Mucosa of descending colon (tissue), 3 donors: Measurements from ENCODE around the gene PGAP3. TPM values are rescaled to one million over a fixed set of nuclear protein-coding genes. Genes with fewer than 3 reads are reported as not detected.
"Not testable (repeated sequence)": the region's sequence is repeated elsewhere in the genome, so short reads cannot be mapped to it uniquely, and the experiment has no call there.

Experiments used
- ATAC-seq: fragments of 200-7000 bp; cut with Tn5 transposase; one replicate; pipeline ENCODE4 v1.9.1; 2020; ENCODE audit warnings: mild to moderate bottlenecking, moderate library complexity
- DNase-seq, 3 donors: peaks; one replicate each; pipeline ENCODE4 v3.0.0-alpha.2; 2020
- H3K36me3 ChIP-seq: fragments of 200-600 bp; one replicate; pipeline ENCODE4 v1.8.0; 2021; ENCODE audit warnings: low read depth, mild to moderate bottlenecking
- H3K4me1 ChIP-seq: fragments of 200-600 bp; one replicate; pipeline ENCODE4 v1.8.0; 2021; ENCODE audit warnings: low read depth, mild to moderate bottlenecking
- H3K4me3 ChIP-seq: fragments of 200-600 bp; one replicate; pipeline ENCODE4 v1.8.0; 2021; ENCODE audit warnings: mild to moderate bottlenecking
- H3K9me3 ChIP-seq: fragments of 200-600 bp; one replicate; pipeline ENCODE4 v1.8.0; 2021; ENCODE audit warnings: mild to moderate bottlenecking
- intact Hi-C, 2 donors: fragments of 100-400 bp; cut with DNase I in 1 of 2; cut with micrococcal nuclease in 1 of 2; formaldehyde crosslinking; loops; one replicate each; pipeline versions ENCODE4 v1.11.0 to v1.11.1; 2022; cut with DNase I, micrococcal nuclease
- total RNA-seq, 3 donors: library from RNA; stranded (reverse); fragmentation: NEBNext Ultra II Directional in 2 of 3; extraction: Animal tissue kit (Norgen Biotek cat#: 25700) in 2 of 3; gene quantifications; one replicate each; pipeline versions ENCODE4 v1.2.1 to v1.2.4, GENCODE V29; 2021 to 2023
- TF ChIP-seq, protein P1 (sequence below): fragments of 200-600 bp; IDR thresholded peaks from one replicate; pipeline ENCODE4 v1.8.0; 2022; ENCODE audit warnings: antibody characterized with exemption, mild to moderate bottlenecking
- donor health status: DM: no; HTN: no; CAD: no; lungs with moderate emphysema.
- donor health status: DM: no; HTN: no; CAD: no.
- donor health status: DM: no; HTN: yes; CAD: no.

PGAP3 gene
- total RNA-seq, 3 donors from 2014 or later: 27.7 to 74.6 (median 47.9) TPM

DNA sequence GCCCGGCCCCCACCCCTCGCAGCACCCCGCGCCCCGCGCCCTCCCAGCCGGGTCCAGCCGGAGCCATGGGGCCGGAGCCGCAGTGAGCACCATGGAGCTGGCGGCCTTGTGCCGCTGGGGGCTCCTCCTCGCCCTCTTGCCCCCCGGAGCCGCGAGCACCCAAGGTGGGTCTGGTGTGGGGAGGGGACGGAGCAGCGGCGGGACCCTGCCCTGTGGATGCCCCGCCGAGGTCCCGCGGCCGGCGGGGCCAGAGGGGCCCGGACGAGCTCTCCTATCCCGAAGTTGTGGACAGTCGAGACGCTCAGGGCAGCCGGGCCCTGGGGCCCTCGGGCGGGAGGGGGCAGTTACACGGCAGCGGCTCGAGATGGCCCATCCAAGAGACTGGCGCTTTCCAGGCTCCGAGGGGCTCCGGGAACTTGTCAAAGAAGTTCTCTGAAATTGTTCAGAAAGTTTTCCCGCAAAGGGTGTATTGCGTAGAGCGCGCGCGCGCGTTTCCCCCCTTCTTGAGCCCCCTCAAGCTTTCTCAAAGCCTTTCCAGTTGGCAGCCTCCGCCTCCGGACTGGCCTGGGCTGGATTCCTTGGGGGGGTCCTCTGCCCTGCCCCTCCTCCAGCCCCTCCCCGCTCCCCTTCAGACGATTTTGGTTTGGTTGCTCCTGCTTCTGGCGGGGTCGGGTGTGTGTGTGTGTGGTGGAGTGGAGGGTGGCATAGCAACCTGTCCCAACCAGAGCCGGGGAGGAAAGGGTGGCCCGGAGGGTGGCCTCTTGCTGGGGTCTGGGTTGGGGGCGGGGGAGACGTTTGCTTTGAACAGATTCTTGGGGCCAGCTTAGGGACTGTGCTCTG lies 12.5 kb upstream of the PGAP3 start:
- H3K4me1 ChIP-seq: peaks cover 40% of the 10 kb centered on the region
- H3K4me3 ChIP-seq: peak overlapping the region; percentile 92
- ATAC-seq (peak; percentile 47), DNase-seq (peak in 2 of 3 donors; percentile 47 to 59)
- no peaks in the 10 kb centered on the region for H3K36me3 ChIP-seq
- intact Hi-C loops: no loop called here
- TF ChIP-seq, protein P1, sequence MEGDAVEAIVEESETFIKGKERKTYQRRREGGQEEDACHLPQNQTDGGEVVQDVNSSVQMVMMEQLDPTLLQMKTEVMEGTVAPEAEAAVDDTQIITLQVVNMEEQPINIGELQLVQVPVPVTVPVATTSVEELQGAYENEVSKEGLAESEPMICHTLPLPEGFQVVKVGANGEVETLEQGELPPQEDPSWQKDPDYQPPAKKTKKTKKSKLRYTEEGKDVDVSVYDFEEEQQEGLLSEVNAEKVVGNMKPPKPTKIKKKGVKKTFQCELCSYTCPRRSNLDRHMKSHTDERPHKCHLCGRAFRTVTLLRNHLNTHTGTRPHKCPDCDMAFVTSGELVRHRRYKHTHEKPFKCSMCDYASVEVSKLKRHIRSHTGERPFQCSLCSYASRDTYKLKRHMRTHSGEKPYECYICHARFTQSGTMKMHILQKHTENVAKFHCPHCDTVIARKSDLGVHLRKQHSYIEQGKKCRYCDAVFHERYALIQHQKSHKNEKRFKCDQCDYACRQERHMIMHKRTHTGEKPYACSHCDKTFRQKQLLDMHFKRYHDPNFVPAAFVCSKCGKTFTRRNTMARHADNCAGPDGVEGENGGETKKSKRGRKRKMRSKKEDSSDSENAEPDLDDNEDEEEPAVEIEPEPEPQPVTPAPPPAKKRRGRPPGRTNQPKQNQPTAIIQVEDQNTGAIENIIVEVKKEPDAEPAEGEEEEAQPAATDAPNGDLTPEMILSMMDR: no peak
- H3K9me3 ChIP-seq: no peaks in the 10 kb centered on the region

DNA sequence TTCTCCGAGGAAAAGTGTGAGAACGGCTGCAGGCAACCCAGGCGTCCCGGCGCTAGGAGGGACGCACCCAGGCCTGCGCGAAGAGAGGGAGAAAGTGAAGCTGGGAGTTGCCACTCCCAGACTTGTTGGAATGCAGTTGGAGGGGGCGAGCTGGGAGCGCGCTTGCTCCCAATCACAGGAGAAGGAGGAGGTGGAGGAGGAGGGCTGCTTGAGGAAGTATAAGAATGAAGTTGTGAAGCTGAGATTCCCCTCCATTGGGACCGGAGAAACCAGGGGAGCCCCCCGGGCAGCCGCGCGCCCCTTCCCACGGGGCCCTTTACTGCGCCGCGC lies 11.9 kb upstream of the PGAP3 start, which contains the start of gene ERBB2:
ERBB2 (plus strand) TSS at position 247 of the 330 bp plus-strand sequence. CDS start 175 bp downstream, outside the sequence.
- Histone ChIP-seq H3K4me3 (peak within 1 kb of the TSS; percentile 92), H3K9me3 (no peaks in the 10 kb centered on the region), H3K4me1 (peaks cover 35% of the 10 kb centered on the region), H3K36me3 (no peaks in the 10 kb centered on the region)
- intact Hi-C loops: no loop called here
- TF ChIP-seq, protein P1: no peak
- DNase-seq: peak; percentile 85 to 87 (median 87)
- ATAC-seq: peak; percentile 82

DNA sequence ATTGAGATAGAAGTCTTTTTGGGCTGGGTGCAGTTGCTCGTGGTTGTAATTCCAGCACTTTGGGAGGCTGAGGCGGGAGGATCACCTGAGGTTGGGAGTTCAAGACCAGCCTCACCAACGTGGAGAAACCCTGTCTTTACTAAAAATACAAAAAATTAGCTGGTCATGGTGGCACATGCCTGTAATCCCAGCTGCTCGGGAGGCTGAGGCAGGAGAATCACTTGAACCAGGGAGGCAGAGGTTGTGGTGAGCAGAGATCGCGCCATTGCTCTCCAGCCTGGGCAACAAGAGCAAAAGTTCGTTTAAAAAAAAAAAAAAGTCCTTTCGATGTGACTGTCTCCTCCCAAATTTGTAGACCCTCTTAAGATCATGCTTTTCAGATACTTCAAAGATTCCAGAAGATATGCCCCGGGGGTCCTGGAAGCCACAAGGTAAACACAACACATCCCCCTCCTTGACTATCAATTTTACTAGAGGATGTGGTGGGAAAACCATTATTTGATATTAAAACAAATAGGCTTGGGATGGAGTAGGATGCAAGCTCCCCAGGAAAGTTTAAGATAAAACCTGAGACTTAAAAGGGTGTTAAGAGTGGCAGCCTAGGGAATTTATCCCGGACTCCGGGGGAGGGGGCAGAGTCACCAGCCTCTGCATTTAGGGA lies 11.4 kb upstream of the PGAP3 start:
- DNase-seq, intact Hi-C loops, H3K9me3 ChIP-seq, H3K36me3 ChIP-seq, ATAC-seq: not testable (repeated sequence)
- Histone ChIP-seq H3K4me3 (peak overlapping the region; percentile 92), H3K4me1 (peaks cover 31% of the 10 kb centered on the region)

DNA sequence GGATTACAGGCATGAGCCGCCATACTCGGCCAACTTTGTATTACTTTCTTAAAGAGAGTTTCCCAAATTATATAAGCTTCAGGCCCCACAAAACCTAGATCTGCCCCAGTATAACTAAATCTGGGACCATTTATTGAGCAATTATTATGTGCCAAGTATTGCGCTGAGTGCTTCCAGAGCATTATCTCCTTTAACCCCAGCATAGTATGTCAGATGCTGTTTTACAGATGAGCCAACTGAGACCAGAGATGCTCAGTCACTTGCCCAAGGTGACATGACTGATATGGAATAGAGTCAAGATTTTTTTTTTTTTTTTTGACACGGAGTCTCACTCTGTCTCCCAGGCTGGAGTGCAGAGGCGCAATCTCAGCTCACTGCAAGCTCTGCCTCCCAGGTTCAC lies 10.1 kb upstream of the PGAP3 start:
- no peak for DNase-seq
- intact Hi-C loops: no loop called here
- Histone ChIP-seq H3K4me3 (no peak overlapping the region), H3K9me3 (no peaks in the 10 kb centered on the region), H3K36me3 (no peaks in the 10 kb centered on the region), H3K4me1 (peaks cover 18% of the 10 kb centered on the region)
- TF ChIP-seq, protein P1: no peak
- no peak for ATAC-seq

DNA sequence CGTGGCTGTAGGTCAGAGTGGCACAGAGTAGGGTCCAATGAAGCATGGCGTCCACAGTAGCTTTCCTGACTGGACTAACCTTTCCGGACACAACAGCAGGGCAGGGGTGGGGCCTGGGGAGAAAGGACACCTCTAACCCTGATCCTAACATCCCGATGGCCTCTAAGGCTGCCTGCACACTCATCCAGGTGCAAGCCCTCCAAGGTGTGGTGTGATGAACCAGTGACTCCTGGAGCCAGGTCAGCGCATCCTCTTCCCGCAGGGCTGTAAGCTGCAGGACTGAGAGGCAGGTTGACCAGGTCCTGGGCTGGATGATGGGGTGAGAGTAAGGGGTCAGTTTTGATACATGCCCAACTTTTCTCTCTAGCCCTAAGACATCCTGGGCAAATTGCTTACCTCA lies 8.9 kb upstream of the PGAP3 start:
- no peaks in the 10 kb centered on the region for H3K36me3 ChIP-seq
- ATAC-seq (no peak), DNase-seq (no peak)
- H3K4me1 ChIP-seq: peaks cover 7% of the 10 kb centered on the region
- H3K4me3 ChIP-seq: no peak overlapping the region
- intact Hi-C loops: no loop called here
- no peaks in the 10 kb centered on the region for H3K9me3 ChIP-seq
- TF ChIP-seq, protein P1: no peak

DNA sequence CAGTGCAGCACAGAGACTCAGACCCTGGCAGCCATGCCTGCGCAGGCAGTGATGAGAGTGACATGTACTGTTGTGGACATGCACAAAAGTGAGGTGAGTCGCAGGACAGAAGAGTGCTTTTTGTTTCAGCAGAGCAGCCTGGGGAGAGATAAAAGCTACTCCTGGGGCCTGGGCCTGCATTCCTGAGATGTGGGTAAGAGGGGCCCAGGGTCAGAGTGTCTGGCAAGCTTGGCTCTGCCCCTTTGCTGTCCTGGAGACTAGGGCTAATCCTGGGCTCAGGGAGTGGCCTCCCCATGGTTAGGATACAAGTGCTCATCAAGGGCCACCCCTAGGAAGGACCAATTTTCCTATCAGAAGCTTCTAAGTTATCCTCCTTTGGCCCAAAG lies 7.2 kb upstream of the PGAP3 start:
- intact Hi-C loops: no loop called here
- Histone ChIP-seq H3K36me3 (no peaks in the 10 kb centered on the region), H3K9me3 (no peaks in the 10 kb centered on the region), H3K4me3 (no peak overlapping the region), H3K4me1 (peaks cover 4% of the 10 kb centered on the region)
- ATAC-seq (no peak), DNase-seq (no peak)
- TF ChIP-seq, protein P1: no peak
